Neuron (in vitro differentiated cells): ENCODE results near the gene CCND1.
A peak's percentile ranks its signal among the peaks of the same experiment; 100 is the strongest.

ENCODE experiments used
- H2AFZ ChIP-seq: one replicate; pipeline ENCODE4 v1.6.1; 2013; ENCODE audit warnings: low read depth, mild to moderate bottlenecking, inconsistent platforms, low read length, moderate library complexity
- H3K27me3 ChIP-seq: one replicate; pipeline ENCODE4 v1.6.1; 2013; ENCODE audit warnings: low read length; ENCODE audit not compliant: insufficient read depth
- H3K36me3 ChIP-seq: one replicate; pipeline ENCODE4 v1.6.1; 2013; ENCODE audit warnings: low read length; ENCODE audit not compliant: insufficient read depth
- H3K4me1 ChIP-seq: one replicate; pipeline ENCODE4 v1.6.1; 2013; ENCODE audit warnings: low read length; ENCODE audit not compliant: insufficient read depth
- H3K4me3 ChIP-seq: 2 replicates; pipeline ENCODE4 v1.5.1; 2013; ENCODE audit warnings: mild to moderate bottlenecking, low read length, moderate library complexity
- H3K9me3 ChIP-seq: one replicate; pipeline ENCODE4 v1.6.1; 2013; ENCODE audit warnings: low read length

Gene CCND1

DNA sequence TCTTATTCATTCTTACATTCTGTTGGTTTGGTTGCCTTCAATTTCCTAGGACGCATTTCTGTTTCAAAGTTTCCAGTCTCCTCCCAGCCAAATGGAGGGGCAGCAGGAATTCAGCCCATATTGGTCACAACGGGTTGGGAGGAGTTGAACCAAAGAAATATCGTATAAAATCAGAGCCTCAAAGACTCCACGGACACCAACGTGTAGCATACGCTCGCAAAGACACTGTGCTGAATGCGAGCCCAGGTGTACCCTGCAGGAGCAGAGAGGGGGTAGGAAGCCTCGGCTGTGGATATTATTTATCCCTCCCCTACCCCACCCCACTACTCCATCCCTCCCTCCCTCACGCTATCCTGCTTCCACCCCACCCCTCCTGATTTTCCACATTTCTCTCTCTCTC is 15.5 kb upstream of the CCND1 start:
- H2AFZ ChIP-seq, result no peak overlapping the region
- H3K9me3 ChIP-seq, result peaks cover 3% of the 10 kb centered on the region
- no peaks in the 10 kb centered on the region for H3K36me3 ChIP-seq
- no peaks in the 10 kb centered on the region for H3K27me3 ChIP-seq
- no peak overlapping the region for H3K4me3 ChIP-seq
- no peaks in the 10 kb centered on the region for H3K4me1 ChIP-seq

DNA sequence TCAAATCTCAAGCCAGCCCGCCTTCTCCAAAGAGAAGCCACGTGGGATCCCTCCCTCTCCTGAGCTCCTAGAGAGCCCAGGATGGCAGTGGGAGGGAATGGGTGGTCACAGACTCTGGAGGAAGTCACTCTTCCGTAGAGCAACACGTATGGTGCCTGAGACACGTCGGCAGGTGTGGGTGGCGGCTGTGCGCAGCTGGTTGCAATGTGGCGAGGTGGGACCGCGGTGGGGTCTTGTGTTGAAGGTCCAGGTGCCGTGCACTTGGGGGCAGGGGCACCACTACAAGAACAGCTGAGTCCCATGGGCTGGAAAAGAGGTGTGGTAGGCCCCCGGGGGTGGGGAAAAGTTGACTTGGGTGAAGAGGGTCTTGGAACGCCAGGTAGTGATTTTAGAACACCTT is 13.4 kb upstream of the CCND1 start:
- Histone ChIP-seq H3K27me3 (no peaks in the 10 kb centered on the region), H3K36me3 (no peaks in the 10 kb centered on the region), H3K4me1 (no peaks in the 10 kb centered on the region), H3K4me3 (no peak overlapping the region), H2AFZ (no peak overlapping the region), H3K9me3 (peaks cover 3% of the 10 kb centered on the region)

DNA sequence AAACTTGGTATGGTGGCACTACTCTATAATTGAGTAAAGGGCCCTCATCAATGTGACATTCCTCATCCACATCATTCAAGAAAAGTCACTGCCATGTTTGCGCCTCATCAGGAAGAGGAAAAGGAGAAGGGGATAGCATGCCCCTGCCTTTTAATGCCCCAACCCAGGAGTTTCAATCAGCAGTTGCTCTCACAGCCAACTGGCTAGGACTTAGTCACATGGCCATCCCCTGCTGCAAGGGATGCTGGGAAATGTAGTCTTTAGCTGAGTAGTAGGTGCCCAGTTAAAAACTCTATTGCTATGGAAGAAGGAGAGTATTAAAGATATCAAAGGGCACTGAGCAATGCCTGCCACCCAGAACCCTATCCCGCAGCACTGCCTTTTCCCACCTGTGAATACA is 10.9 kb upstream of the CCND1 start:
- H2AFZ ChIP-seq, result no peak overlapping the region
- H3K27me3 ChIP-seq, result no peaks in the 10 kb centered on the region
- H3K36me3 ChIP-seq, result no peaks in the 10 kb centered on the region
- peaks cover 7% of the 10 kb centered on the region for H3K4me1 ChIP-seq
- H3K4me3 ChIP-seq, result no peak overlapping the region
- peaks cover 3% of the 10 kb centered on the region for H3K9me3 ChIP-seq

DNA sequence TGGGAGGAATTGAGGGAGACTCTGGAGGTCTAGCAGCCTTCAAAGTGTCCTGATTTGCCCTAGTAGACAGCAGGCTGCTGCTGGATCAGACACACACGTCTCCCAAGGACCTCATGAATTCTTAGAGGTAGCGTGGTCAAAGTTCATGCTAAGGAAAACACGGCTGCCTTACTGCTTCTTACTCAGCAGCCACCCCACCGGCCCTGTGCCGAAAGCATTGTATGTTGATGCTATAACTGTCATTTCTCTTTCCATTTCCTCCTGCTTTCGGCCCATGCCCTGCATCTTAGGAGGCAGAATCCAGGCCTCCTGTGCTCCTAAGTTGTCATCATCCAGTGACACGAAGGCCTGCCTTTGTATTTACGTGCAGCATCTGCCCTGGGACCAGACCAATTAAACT is 10.5 kb upstream of the CCND1 start:
- Histone ChIP-seq H3K4me1 (peaks cover 11% of the 10 kb centered on the region), H2AFZ (no peak overlapping the region), H3K9me3 (peaks cover 3% of the 10 kb centered on the region), H3K27me3 (peaks cover under 1% of the 10 kb centered on the region), H3K4me3 (no peak overlapping the region), H3K36me3 (no peaks in the 10 kb centered on the region)

DNA sequence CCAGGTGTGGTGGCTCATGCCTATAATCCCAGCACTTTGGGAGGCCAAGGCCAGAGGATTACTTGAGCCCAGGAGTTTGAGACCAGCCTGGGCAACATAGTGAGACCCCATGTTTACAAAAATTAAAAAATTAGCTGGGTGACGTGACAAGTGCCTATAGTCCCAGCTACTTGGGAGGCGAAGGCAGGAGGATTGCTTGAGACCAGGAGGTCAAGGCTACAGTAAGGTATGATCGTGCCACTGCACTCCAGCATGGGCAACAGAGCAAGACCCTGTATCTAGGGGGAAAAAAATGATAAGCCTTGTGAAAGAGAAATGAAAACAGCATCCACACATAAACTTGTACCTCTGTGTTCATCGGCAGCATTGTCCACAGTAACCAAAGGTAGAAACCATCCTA is 8.1 kb upstream of the CCND1 start:
- H3K9me3 ChIP-seq, result peaks cover 3% of the 10 kb centered on the region
- H2AFZ ChIP-seq, result no peak overlapping the region
- H3K4me3 ChIP-seq, result no peak overlapping the region
- H3K4me1 ChIP-seq, result peaks cover 21% of the 10 kb centered on the region
- peaks cover 6% of the 10 kb centered on the region for H3K27me3 ChIP-seq
- no peaks in the 10 kb centered on the region for H3K36me3 ChIP-seq

DNA sequence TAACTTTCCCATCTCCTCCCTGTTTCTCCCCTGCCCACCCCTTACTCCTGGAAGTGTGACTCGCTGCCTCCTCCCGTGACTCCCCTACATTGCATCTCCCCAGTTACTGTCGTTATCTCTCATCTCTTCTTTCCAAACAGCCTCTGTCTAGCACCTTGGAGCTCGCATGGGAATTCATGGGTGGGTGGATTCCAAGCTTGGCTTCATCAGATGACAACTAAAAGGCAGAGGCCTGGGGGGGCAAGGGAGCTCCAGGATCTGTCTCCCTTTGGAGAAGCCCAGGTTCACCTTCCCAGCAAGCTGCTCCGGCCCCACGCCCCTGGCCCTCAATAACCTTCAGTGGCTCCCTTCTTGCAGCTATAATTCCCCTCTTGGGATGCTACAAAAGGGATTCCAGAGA is 6.9 kb upstream of the CCND1 start:
- Histone ChIP-seq H3K27me3 (peaks cover 6% of the 10 kb centered on the region), H3K36me3 (no peaks in the 10 kb centered on the region), H3K9me3 (no peaks in the 10 kb centered on the region), H3K4me3 (no peak overlapping the region), H3K4me1 (peaks cover 21% of the 10 kb centered on the region), H2AFZ (no peak overlapping the region)

DNA sequence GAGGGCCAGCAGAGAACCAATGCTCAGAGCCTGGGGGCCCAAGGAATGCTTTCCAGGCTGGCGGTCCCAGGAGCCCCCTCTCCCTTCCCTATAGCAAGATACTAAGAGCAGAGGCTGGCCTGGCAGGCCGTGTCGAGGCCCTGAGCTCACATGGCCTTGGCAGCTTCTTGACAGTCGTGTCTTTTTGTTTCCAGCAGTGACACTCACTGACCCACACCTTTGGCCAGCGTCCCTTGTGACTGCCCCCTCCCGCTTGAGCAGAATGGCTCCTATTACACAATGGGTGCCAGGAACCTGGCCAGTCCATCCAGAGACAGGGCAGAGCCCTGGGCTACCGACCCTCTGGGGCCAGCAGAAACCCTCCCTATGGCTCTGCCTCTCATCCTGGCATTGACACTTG is 6.4 kb upstream of the CCND1 start:
- Histone ChIP-seq H3K9me3 (no peaks in the 10 kb centered on the region), H2AFZ (no peak overlapping the region), H3K4me3 (no peak overlapping the region), H3K4me1 (peaks cover 22% of the 10 kb centered on the region), H3K36me3 (no peaks in the 10 kb centered on the region), H3K27me3 (peaks cover 6% of the 10 kb centered on the region)

DNA sequence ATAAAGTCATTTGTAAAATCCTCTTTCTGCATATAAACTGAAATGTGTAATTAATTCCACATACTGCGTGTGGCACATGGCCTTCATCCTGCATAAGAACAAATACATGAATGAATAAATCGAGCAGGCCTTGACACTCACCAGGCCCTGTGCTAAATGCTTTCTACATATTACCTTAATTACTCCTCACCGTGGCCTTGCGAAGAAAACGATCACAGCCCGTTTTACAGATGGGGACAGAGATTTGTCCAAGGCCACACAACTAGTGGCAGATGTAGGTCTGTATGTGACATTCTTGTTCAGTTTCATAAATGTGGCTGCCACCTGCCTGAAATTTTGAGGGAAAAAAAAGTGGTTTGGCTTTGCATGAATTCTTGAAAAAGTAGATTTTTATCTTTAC is 5.8 kb upstream of the CCND1 start:
- H3K27me3 ChIP-seq, result peaks cover 6% of the 10 kb centered on the region
- no peaks in the 10 kb centered on the region for H3K9me3 ChIP-seq
- peaks cover 28% of the 10 kb centered on the region for H3K4me1 ChIP-seq
- H3K36me3 ChIP-seq, result no peaks in the 10 kb centered on the region
- H2AFZ ChIP-seq, result no peak overlapping the region
- H3K4me3 ChIP-seq, result no peak overlapping the region

DNA sequence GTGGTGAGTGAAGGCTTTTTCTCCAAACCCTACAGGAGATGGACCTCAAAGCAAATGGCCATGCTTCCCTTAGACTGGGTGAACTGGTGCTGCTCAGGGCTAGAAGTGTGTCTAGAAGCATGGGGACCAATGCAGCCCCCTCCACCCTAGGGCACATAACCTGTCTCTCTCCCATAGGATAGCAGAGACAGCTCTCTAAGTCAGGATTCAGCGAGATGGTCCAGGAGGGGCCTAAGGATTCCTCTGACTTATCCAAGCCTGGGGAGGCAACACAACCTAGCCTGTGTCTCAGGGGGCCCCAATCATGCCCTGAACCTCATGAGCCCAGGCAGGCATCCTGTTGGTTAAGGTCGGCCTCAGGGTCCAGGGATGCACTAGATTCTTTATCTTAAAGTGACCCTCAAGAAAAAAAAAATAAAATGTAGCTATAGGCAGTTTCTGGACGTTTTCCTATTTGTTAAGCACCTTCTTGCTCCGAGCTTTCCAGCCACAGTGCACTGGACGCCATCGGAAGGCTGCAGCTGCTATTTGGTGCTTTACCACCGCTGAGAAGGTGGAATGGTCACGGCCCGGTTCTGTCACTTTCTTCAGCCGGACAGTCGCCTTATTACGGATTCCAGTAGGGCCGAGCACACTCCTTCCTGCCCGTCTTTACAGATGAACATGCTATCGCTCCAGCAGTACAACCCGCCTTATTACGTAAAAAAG is 5.0 kb upstream of the CCND1 start:
- H3K4me1 ChIP-seq, result peaks cover 34% of the 10 kb centered on the region
- H3K27me3 ChIP-seq, result peaks cover 6% of the 10 kb centered on the region
- H3K9me3 ChIP-seq, result no peaks in the 10 kb centered on the region
- H3K4me3 ChIP-seq, result peak overlapping the region; percentile 24
- H3K36me3 ChIP-seq, result no peaks in the 10 kb centered on the region
- peak overlapping the region; percentile 6 for H2AFZ ChIP-seq

DNA sequence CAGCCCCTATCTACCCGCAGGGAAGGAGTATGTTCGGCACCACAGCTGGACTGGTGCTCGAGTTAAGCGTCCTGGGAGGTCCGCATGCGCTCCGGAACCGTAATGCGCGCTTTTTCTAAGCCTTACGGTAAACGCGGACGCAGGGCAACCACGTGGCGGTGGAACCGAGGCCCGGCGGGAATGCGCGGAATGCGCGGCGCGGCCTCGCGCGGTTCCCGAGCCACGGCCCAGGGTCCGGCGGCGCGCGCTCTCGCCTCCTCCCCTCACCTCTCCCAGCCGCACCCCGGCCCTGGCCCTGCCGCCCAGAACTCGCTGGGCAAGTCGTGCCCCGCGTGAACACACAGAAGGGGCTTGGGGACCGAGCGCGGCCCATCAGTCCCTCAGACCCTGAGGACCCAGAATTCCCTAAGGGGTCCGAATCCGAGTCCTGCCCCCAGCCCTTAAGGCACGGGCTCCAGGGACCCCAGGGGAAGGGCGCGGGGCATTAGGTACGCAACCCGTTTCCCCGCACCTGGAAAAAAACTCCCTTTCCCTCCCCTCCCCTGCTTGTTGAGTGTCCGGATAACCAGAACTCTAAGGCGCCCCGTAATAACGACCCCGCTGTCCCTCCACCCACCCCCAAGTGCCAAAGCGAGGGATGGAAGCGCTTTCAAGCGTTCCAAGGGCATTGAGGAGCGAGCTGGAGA is 4.3 kb upstream of the CCND1 start:
- Histone ChIP-seq H3K36me3 (no peaks in the 10 kb centered on the region), H3K9me3 (no peaks in the 10 kb centered on the region), H3K27me3 (peaks cover 6% of the 10 kb centered on the region), H3K4me3 (peak overlapping the region; percentile 24), H2AFZ (peak overlapping the region; percentile 6), H3K4me1 (peaks cover 36% of the 10 kb centered on the region)

DNA sequence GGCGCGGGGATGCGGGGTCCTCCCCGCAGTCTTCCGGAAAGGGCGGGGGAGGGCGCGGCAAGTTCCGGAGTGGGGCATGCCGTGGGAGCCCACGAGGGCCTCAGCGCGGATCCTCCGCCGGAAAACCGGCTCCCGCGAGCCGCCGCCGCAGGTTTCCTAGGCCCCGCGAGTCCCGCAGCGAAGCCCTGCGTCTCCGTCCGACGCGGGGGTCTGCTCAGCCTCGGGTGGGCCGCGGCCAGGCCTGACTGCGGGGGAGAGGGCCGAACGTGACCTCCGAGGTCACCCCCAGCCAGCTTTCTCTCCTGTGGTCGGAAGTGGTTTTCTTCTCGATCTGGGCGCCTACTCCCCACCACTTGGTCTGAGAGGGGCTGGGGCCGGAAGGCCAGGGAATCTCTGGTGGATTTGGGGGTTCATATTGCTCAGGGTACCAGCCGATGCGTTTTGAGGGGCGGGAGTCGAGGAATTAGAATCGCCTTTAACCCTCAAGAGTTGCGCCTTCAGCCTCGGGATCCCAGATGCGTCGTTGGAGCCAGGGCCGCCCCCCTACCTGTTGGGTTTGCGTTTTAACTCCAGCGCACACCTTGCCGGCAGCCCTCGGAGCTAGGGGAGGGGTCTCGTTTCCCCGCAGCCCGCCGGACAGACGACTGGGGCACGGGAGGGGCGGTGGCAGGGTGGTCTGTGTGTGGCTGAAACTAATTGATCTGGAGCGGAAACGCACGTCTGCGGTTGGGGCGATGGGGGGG is 3.6 kb upstream of the CCND1 start:
- no peaks in the 10 kb centered on the region for H3K9me3 ChIP-seq
- no peak overlapping the region for H2AFZ ChIP-seq
- H3K4me1 ChIP-seq, result peaks cover 36% of the 10 kb centered on the region
- H3K27me3 ChIP-seq, result peaks cover 6% of the 10 kb centered on the region
- H3K36me3 ChIP-seq, result no peaks in the 10 kb centered on the region
- H3K4me3 ChIP-seq, result no peak overlapping the region

DNA sequence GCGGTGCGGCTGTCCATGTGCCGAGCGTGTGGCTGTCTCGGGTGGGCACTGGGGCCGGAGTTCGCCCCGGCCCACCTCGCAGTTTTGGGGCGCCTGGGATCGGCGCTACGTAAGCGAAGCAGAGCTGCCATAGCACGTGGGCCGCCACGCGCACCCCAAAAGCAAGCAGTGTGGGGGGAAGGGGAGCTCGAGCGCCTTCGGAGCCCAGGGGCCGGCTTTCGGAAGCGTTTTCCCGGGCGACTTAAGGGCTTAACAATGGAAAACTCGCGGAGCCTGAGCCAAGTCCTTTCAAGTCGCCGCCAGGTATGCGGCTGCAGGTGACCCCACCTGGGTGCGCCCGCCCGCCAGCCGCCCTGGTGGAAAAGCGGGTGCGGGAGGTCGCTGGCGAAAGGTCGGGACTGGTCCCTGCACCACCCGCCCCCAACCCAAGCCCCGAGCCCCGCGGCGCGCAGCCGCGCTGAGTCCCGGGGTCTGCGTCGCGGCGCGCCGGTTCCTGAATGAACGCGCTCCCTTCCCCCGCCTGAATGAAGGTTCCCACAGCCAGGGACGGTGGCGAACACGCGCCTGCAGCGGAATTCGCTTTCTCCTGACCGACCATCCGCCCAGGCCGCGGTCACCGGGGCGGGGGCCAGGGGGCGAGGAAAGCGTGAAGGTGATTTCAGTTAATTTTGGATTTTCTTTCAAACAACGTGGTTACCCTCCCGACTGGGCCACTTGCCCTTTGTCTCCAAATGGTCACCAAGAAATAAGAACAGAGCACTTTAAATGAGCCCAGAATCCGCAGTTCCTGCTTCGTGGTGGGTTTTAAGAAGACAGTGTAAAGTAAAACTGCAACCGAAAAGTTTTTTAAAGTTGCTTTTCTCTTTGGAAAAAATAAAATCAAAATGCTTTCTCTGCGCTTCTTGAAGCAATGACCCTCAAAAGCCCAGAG is 2.8 kb upstream of the CCND1 start:
- peak overlapping the region; percentile 66 for H2AFZ ChIP-seq
- peak overlapping the region; percentile 56 for H3K4me3 ChIP-seq
- peaks cover 38% of the 10 kb centered on the region for H3K4me1 ChIP-seq
- peaks cover 6% of the 10 kb centered on the region for H3K27me3 ChIP-seq
- no peaks in the 10 kb centered on the region for H3K36me3 ChIP-seq
- H3K9me3 ChIP-seq, result no peaks in the 10 kb centered on the region
